Loucy (cell line): ENCODE data around the gene CYP46A1.

Experiments used
- H2AFZ ChIP-seq: fragments of 200-600 bp; sonication (generic); 2 replicates; pipeline ENCODE4 v1.6.0; 2016; ENCODE audit warnings: antibody characterized with exemption, mild to moderate bottlenecking, low read length, moderate library complexity
- H3F3A ChIP-seq: fragments of 200-600 bp; 2 replicates; pipeline ENCODE4 v1.6.0; 2016; ENCODE audit warnings: antibody characterized with exemption, low read depth, mild to moderate bottlenecking
- H3K27me3 ChIP-seq: fragments of 200-600 bp; sonication (generic); 2 replicates; pipeline ENCODE4 v1.6.1; 2014; ENCODE audit warnings: low read length, mild to moderate bottlenecking; ENCODE audit not compliant: insufficient read depth, poor library complexity, severe bottlenecking
- H3K36me3 ChIP-seq: fragments of 200-600 bp; sonication (generic); 2 replicates; pipeline ENCODE4 v1.6.1; 2016; ENCODE audit warnings: low read length; ENCODE audit not compliant: insufficient read depth
- H3K4me1 ChIP-seq: fragments of 200-600 bp; sonication (generic); 2 replicates; pipeline ENCODE4 v1.5.1; 2014; ENCODE audit warnings: low read length, mild to moderate bottlenecking; ENCODE audit not compliant: insufficient read depth, poor library complexity, severe bottlenecking
- H3K4me2 ChIP-seq: fragments of 200-600 bp; sonication (generic); 2 replicates; pipeline ENCODE4 v1.6.0; 2014; ENCODE audit warnings: antibody characterized with exemption, low read length, low read depth, mild to moderate bottlenecking; ENCODE audit not compliant: poor library complexity, severe bottlenecking
- H3K4me3 ChIP-seq: fragments of 200-600 bp; sonication (generic); 2 replicates; pipeline ENCODE4 v1.5.1; 2014; ENCODE audit warnings: low read length, mild to moderate bottlenecking, mixed read lengths; ENCODE audit not compliant: poor library complexity, severe bottlenecking
- H3K79me2 ChIP-seq: fragments of 200-600 bp; sonication (generic); 2 replicates; pipeline ENCODE4 v1.6.1; 2014; ENCODE audit warnings: low read length; ENCODE audit not compliant: insufficient read depth
- H3K9ac ChIP-seq: fragments of 200-600 bp; sonication (generic); 2 replicates; pipeline ENCODE4 v1.6.0; 2014; ENCODE audit warnings: mild to moderate bottlenecking, low read depth, low read length, moderate library complexity; ENCODE audit not compliant: poor library complexity, severe bottlenecking
- H3K9me2 ChIP-seq: fragments of 200-600 bp; sonication (generic); replicated peaks from 2 replicates; pipeline ENCODE4 v1.6.1; 2016; ENCODE audit warnings: low read depth, low read length, mixed read lengths
- H3K9me3 ChIP-seq: fragments of 200-600 bp; sonication (generic); 2 replicates; pipeline ENCODE4 v1.6.1; 2014; ENCODE audit warnings: mild to moderate bottlenecking, antibody characterized with exemption, low read length, low read depth; ENCODE audit not compliant: insufficient read depth
- H4K20me1 ChIP-seq: fragments of 200-600 bp; sonication (generic); 2 replicates; pipeline ENCODE4 v1.6.0; 2014; ENCODE audit warnings: antibody characterized with exemption, low read length, mild to moderate bottlenecking; ENCODE audit not compliant: insufficient read depth, poor library complexity, severe bottlenecking
- EZH2phosphoT487 ChIP-seq: fragments of 200-600 bp; IDR thresholded peaks from 2 replicates; pipeline ENCODE4 v1.6.1; 2018; ENCODE audit warnings: antibody characterized with exemption, mild to moderate bottlenecking, moderate library complexity, borderline replicate concordance
- TF ChIP-seq, protein P1 (sequence below): fragments of 200-600 bp; sonication (generic); conservative IDR thresholded peaks from 2 replicates; pipeline ENCODE4 v1.5.1; 2014; ENCODE audit warnings: mild to moderate bottlenecking, antibody characterized with exemption, low read length

CYP46A1 gene

DNA sequence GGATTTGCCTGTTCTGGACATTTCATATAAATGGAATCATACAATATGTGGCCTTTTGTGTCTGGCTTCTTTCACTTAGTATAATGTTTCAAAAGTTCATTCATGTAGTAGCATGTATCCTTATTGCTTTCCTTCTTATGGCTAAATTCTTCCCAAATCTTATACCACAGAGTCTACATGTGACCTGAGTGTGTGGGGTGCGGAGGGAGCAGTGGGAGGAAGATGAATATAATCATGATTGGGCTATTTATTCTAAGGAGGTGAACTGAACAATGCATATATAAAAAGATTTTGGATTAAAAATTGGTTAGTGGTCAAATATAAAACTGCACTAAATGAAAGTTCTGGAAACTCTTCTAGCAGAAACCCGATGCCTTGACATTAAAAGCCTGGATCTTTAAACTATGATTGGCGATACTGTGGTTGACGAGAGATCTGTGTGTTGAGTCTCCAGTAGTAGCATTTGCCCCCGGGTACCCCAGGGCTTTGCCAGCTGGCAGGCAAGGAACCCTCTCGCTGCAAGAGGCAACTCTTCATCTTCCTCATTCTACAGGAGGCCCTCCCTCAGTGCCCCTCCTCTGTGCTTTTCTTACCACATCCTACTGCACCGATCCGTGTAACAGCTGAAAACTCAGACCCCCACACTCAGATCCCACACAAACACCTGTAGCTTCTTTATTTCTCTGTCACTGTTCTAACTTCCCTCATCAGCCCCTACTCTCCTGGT is 2.6 kb downstream of the CYP46A1 start:
- H4K20me1 ChIP-seq, result no peaks in the 10 kb centered on the region
- no peaks in the 10 kb centered on the region for H3K9me3 ChIP-seq
- peak overlapping the region; percentile 37; the same call in 1 of the 2 replicates for H2AFZ ChIP-seq
- H3F3A ChIP-seq, result no peaks in the 10 kb centered on the region
- peaks cover 10% of the 10 kb centered on the region for H3K4me1 ChIP-seq
- peak overlapping the region; percentile 42 for H3K4me2 ChIP-seq
- H3K79me2 ChIP-seq, result no peaks in the 10 kb centered on the region
- no peaks in the 10 kb centered on the region for H3K9me2 ChIP-seq
- H3K9ac ChIP-seq, result no peak overlapping the region
- H3K36me3 ChIP-seq, result no peaks in the 10 kb centered on the region
- H3K27me3 ChIP-seq, result no peaks in the 10 kb centered on the region
- TF ChIP-seq, protein P1, sequence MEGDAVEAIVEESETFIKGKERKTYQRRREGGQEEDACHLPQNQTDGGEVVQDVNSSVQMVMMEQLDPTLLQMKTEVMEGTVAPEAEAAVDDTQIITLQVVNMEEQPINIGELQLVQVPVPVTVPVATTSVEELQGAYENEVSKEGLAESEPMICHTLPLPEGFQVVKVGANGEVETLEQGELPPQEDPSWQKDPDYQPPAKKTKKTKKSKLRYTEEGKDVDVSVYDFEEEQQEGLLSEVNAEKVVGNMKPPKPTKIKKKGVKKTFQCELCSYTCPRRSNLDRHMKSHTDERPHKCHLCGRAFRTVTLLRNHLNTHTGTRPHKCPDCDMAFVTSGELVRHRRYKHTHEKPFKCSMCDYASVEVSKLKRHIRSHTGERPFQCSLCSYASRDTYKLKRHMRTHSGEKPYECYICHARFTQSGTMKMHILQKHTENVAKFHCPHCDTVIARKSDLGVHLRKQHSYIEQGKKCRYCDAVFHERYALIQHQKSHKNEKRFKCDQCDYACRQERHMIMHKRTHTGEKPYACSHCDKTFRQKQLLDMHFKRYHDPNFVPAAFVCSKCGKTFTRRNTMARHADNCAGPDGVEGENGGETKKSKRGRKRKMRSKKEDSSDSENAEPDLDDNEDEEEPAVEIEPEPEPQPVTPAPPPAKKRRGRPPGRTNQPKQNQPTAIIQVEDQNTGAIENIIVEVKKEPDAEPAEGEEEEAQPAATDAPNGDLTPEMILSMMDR, result no peak
- no peak for TF ChIP-seq EZH2phosphoT487
- no peak overlapping the region for H3K4me3 ChIP-seq

DNA sequence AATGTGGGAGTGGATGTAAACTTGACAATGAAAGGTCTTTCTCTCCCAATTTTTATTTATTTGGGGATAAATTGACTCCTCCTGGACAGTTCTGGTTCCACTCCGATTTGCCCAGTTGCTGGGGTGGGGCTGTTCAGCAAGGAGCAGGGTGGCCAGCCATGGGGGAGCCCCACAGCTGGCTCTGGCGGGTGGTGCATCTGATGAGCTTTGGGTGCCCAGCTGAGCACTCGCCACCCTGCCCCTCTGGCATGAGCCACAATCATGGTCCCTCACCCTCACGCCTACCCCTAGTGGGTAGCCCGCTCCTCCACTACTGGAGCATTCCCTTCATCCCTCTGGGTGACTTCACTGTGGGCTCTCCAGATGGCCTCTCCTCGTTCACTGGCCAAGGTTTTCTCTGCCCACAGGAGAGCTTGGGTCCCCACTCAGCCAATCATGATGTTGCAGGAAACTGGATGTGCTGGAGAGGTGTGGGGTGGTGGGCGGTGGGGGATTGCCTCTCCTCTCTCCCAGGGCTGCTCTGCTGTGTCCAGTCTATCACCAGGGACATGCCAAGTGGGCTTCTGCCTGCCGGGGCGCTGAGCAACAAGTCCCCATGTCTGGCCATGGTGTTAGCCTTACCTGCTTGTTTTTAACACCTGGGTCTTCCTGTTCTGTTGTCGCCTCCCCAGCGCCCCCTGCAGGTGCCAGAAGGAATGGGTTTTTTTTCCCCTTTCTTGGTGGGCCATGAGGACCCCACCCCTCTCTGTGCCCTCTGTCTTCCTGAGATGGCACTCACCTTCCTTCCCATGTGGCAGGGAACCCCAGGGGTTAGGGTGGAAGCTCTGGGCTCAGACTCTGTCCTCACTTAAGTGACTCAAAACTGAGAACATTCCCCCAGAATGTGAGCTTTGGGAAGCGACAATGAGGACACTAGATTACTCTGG is 3.4 kb downstream of the CYP46A1 start:
- H3K9ac ChIP-seq, result no peak overlapping the region

DNA sequence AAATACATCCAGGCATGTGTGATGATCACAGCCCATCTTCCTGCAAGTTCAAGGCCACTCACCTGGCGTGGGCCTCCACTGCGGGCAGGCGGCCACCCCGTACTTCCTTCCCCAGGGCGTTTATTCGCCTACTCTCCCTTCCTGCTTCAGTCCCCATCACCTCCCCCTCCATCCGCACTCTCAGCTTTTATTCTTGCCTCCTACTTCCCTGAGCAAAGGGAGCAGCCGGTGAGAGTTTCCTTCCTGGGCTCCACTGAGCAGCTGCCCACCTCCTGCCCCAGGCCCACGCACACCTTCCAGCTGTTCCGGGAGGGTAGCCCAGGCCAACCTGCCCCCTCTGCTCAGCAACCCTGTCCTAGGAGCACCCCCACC is 4.1 kb downstream of the CYP46A1 start:
- Histone ChIP-seq H3K36me3 (no peaks in the 10 kb centered on the region), H3K27me3 (no peaks in the 10 kb centered on the region), H3F3A (no peaks in the 10 kb centered on the region), H4K20me1 (no peaks in the 10 kb centered on the region), H2AFZ (no peak overlapping the region), H3K9me2 (no peaks in the 10 kb centered on the region), H3K79me2 (no peaks in the 10 kb centered on the region), H3K4me2 (no peak overlapping the region), H3K9ac (no peak overlapping the region), H3K9me3 (no peaks in the 10 kb centered on the region), H3K4me3 (no peak overlapping the region), H3K4me1 (peaks cover 6% of the 10 kb centered on the region)
- no peak for TF ChIP-seq EZH2phosphoT487
- TF ChIP-seq, protein P1, result no peak

More for the DNA sequence above, 3.4 kb downstream of the CYP46A1 start:
- Histone ChIP-seq H3K36me3 (no peaks in the 10 kb centered on the region), H3F3A (no peaks in the 10 kb centered on the region), H3K4me2 (peak overlapping the region; percentile 42), H4K20me1 (no peaks in the 10 kb centered on the region), H3K27me3 (no peaks in the 10 kb centered on the region), H2AFZ (peak overlapping the region; percentile 37; the same call in 1 of the 2 replicates), H3K4me3 (no peak overlapping the region), H3K9me3 (no peaks in the 10 kb centered on the region), H3K4me1 (peaks cover 10% of the 10 kb centered on the region), H3K9me2 (no peaks in the 10 kb centered on the region), H3K79me2 (no peaks in the 10 kb centered on the region)
- TF ChIP-seq EZH2phosphoT487, result no peak
- TF ChIP-seq, protein P1, result peak; percentile 89
